DND-41 (cell line): Measurements from ENCODE around the gene MBP.
A peak's percentile ranks its signal among the peaks of the same experiment; 100 is the strongest.

ENCODE experiments used
- ATAC-seq: fragments of 200-7000 bp; cut with Tn5 transposase; 3 replicates; pipeline ENCODE4 v1.9.1; 2021; ENCODE audit warnings: low read depth; ENCODE audit not compliant: insufficient read depth
- DNase-seq: peaks from one replicate; pipeline ENCODE4 v3.0.0-alpha.2; 2020
- H2AFZ ChIP-seq: 2 replicates; pipeline ENCODE4 v1.6.0; 2012; ENCODE audit warnings: low read depth, low read length
- H3K27ac ChIP-seq: 2 replicates; pipeline ENCODE4 v1.5.1; 2012; ENCODE audit warnings: low read length, inconsistent platforms
- H3K27me3 ChIP-seq: fragments of 200-600 bp; sonication (generic); 2 replicates; pipeline ENCODE4 v1.6.0; 2012; ENCODE audit warnings: low read length, mild to moderate bottlenecking, inconsistent platforms; ENCODE audit not compliant: insufficient read depth, poor library complexity
- H3K36me3 ChIP-seq: 2 replicates; pipeline ENCODE4 v1.5.1; 2012; ENCODE audit warnings: low read length, inconsistent platforms; ENCODE audit not compliant: insufficient read depth
- H3K4me1 ChIP-seq: 2 replicates; pipeline ENCODE4 v1.5.1; 2012; ENCODE audit warnings: mild to moderate bottlenecking, low read length; ENCODE audit not compliant: insufficient read depth
- H3K4me2 ChIP-seq: 2 replicates; pipeline ENCODE4 v1.6.0; 2012; ENCODE audit warnings: mild to moderate bottlenecking, moderate library complexity, low read length, inconsistent platforms; ENCODE audit not compliant: insufficient read depth
- H3K4me3 ChIP-seq, 2 experiments: fragments of 200-600 bp in 1 of 2; shearing (Covaris generic) in 1 of 2; 2 replicates each; pipeline ENCODE4 v1.5.1; 2012 to 2016; ENCODE audit warnings: inconsistent platforms in 2 of 2, low read length in 2 of 2, mild to moderate bottlenecking in 2 of 2, low read depth in 1 of 2, moderate library complexity in 1 of 2
- H3K79me2 ChIP-seq: 2 replicates; pipeline ENCODE4 v1.6.0; 2012; ENCODE audit warnings: low read length, inconsistent platforms; ENCODE audit not compliant: insufficient read depth
- H3K9ac ChIP-seq: 2 replicates; pipeline ENCODE4 v1.6.0; 2012; ENCODE audit warnings: low read depth, mild to moderate bottlenecking, inconsistent platforms, low read length, moderate library complexity
- H3K9me3 ChIP-seq: 2 replicates; pipeline ENCODE4 v1.5.1; 2012; ENCODE audit warnings: low read length, moderate library complexity, mild to moderate bottlenecking, inconsistent platforms; ENCODE audit not compliant: insufficient read depth, severe bottlenecking
- H4K20me1 ChIP-seq: 2 replicates; pipeline ENCODE4 v1.6.0; 2012; ENCODE audit warnings: low read length; ENCODE audit not compliant: insufficient read depth
- EZH2 ChIP-seq: IDR thresholded peaks from 3 replicates; pipeline ENCODE4 v1.6.1; 2012; ENCODE audit warnings: borderline replicate concordance, low read depth, mild to moderate bottlenecking, moderate library complexity, low read length, inconsistent platforms; ENCODE audit not compliant: severe bottlenecking
- TF ChIP-seq, protein P1 (sequence below): IDR thresholded peaks from 2 replicates; pipeline ENCODE4 v1.5.1; 2012; ENCODE audit warnings: borderline replicate concordance, low read length, moderate library complexity, mild to moderate bottlenecking; ENCODE audit not compliant: poor library complexity, severe bottlenecking; ENCODE audit errors: extremely low read depth

MBP gene

DNA sequence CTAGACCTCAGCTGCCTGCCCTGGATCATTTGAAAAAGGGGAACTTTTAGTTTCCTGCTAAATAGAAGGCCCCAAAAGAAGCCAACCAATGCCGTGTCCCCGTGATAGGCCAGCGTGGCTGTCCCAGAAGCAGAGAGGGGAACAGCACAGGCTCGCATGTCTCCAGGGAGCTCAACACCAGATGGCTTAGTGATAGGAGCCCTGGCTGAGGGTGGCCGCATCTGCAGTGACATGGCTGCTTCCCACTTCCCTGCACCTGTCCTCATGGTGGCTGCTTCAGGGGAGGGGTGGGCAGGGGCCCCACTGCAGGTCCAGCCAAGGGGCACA is 79.6 kb downstream of the MBP start:
- Histone ChIP-seq H3K27me3 (no peaks in the 10 kb centered on the region), H3K79me2 (peaks cover 40% of the 10 kb centered on the region), H3K4me2 (peak overlapping the region; percentile 79), H2AFZ (peak overlapping the region; percentile 12), H3K9ac (peak overlapping the region; percentile 73), H3K4me3 (peak overlapping the region in 1 of 2 experiments; percentile 55; a peak in 1 of 4 replicates), H3K36me3 (peaks cover 13% of the 10 kb centered on the region), H3K9me3 (no peaks in the 10 kb centered on the region), H3K4me1 (peaks cover 62% of the 10 kb centered on the region), H3K27ac (peak overlapping the region; percentile 99), H4K20me1 (no peaks in the 10 kb centered on the region)
- TF ChIP-seq EZH2: no peak
- TF ChIP-seq, protein P1, sequence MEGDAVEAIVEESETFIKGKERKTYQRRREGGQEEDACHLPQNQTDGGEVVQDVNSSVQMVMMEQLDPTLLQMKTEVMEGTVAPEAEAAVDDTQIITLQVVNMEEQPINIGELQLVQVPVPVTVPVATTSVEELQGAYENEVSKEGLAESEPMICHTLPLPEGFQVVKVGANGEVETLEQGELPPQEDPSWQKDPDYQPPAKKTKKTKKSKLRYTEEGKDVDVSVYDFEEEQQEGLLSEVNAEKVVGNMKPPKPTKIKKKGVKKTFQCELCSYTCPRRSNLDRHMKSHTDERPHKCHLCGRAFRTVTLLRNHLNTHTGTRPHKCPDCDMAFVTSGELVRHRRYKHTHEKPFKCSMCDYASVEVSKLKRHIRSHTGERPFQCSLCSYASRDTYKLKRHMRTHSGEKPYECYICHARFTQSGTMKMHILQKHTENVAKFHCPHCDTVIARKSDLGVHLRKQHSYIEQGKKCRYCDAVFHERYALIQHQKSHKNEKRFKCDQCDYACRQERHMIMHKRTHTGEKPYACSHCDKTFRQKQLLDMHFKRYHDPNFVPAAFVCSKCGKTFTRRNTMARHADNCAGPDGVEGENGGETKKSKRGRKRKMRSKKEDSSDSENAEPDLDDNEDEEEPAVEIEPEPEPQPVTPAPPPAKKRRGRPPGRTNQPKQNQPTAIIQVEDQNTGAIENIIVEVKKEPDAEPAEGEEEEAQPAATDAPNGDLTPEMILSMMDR: no peak
- peak; percentile 86 for DNase-seq
- peak; percentile 58 for ATAC-seq

DNA sequence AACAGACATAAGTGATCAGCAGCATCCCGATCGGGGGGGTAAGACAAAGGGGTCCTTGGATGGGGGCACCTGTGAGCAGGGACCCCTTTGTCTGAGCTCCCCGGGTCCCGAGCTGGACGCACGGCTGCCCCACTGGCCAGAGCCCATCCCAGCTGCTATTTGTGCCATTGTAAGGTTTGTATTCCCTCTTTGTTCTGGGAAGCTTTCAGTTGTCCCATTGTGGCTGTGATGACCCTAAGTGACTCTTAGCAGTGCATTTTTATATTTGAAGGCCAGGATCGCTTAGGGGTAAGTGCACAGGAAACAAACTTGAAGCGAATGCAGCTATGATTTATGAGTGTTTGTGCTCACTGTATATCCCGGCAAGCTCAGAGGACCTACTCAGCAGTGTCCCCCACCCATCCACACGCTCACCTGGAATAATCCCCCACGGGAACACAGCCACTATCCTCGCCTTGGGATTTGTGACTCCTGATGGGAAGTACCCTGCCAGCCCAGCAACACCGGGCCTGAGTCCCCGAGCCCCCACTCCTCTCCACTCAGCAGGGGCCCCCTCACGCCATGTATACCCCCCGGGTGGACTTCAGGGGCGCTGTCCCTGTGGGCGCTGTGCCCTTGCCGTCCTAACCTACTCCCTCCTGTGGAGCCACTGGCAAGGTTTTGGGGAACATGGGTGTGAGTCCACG is 80.1 kb downstream of the MBP start:
- H3K79me2 ChIP-seq: peaks cover 42% of the 10 kb centered on the region
- no peaks in the 10 kb centered on the region for H3K27me3 ChIP-seq
- 0 out of 2 replicates have a peak overlapping the region, but pooled peaks have one; percentile 12 for H2AFZ ChIP-seq
- ATAC-seq (no peak), DNase-seq (no peak)
- no peaks in the 10 kb centered on the region for H4K20me1 ChIP-seq
- H3K27ac ChIP-seq: peak overlapping the region; percentile 99
- TF ChIP-seq EZH2: no peak
- TF ChIP-seq, protein P1: no peak
- H3K9me3 ChIP-seq: no peaks in the 10 kb centered on the region
- peak overlapping the region; percentile 79 for H3K4me2 ChIP-seq
- H3K4me1 ChIP-seq: peaks cover 59% of the 10 kb centered on the region
- H3K4me3 ChIP-seq: peak overlapping the region in 1 of 2 experiments; percentile 55; a peak in 1 of 4 replicates
- H3K36me3 ChIP-seq: peaks cover 13% of the 10 kb centered on the region
- H3K9ac ChIP-seq: peak overlapping the region; percentile 73

DNA sequence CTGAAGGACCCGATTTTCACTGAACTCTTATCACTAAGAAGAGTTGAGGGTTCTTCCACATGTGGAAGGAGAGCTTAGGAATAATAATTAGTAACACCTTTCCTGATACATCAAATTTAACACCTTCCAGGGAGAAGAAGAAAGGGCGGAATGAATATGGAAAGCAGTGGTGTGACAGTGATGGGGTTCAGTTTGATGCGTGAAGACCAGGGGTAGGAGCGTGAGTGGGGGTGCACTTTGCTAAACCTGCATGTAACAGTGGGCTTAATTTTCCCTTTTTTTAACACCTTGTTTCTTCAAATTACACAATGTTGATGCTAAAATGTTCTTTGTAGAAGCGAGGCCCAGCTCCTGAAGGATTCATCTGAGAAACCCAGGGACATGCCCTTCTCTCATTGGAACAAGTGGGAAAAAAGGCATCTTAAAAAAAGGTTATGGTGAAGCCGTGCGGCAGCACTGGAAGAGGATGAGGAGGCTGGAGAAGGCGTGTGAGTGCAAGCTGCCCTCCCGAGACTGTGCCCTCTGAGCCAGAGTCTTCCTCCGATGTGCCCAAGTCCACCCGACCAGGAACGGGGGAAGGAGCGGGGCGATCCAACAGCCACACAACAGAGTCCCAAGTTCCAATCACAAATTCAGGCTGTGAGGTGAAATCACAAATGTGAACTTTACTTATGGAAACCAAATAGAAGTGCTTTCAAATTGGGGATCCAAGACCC is 80.8 kb downstream of the MBP start:
- H3K27me3 ChIP-seq: no peaks in the 10 kb centered on the region
- TF ChIP-seq, protein P1: no peak
- TF ChIP-seq EZH2: no peak
- DNase-seq (no peak), ATAC-seq (no peak)
- H3K79me2 ChIP-seq: peaks cover 45% of the 10 kb centered on the region
- peaks cover 20% of the 10 kb centered on the region for H3K36me3 ChIP-seq
- peak overlapping the region; percentile 99 for H3K27ac ChIP-seq
- H4K20me1 ChIP-seq: no peaks in the 10 kb centered on the region
- H3K9ac ChIP-seq: peak overlapping the region; percentile 73
- H2AFZ ChIP-seq: no peak overlapping the region
- H3K9me3 ChIP-seq: no peaks in the 10 kb centered on the region
- H3K4me2 ChIP-seq: no peak overlapping the region
- H3K4me1 ChIP-seq: peaks cover 52% of the 10 kb centered on the region
- H3K4me3 ChIP-seq: no peak overlapping the region
